Fibroblast of peridontal ligament (primary cell): ENCODE data around the gene MKRN2.
A peak's percentile ranks its signal among the peaks of the same experiment; 100 is the strongest.

Source experiments
- DNase-seq: peaks from one replicate; pipeline ENCODE4 v3.0.0-alpha.2; 2010; ENCODE audit errors: extremely low read depth

Gene MKRN2

DNA sequence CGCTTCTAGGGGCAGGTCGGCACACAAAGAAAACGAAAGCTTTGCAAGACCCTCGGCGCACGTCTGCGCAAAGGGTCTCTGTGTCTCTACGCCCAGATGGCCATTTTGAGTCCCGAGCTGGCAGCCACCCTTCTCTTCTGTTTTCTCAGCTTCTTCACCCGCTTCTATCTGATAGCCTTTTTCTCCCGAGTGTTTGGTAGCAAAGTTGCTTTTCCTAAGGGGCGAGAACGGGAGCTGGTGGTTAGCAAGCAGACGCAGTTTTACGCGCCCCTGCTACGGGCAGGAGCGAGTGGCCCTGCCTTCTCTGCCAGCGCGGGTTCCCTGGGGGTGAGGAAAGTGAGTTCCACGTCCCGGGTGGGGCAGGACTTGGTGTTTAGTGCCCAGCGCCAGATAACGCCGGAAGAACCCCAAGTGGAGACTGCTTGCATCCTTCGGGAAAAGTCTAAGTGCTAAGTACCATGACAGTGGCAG is 2.9 kb upstream of the MKRN2 start:
- peak; percentile 27 for DNase-seq

- no peak for DNase-seq
These were observed 585 bp upstream of the MKRN2 start for GRCh38 chr3:12556314-12556689.

- peak; percentile 71 for DNase-seq
These were observed 700 bp downstream of the MKRN2 start for GRCh38 chr3:12557473-12558100.

DNA sequence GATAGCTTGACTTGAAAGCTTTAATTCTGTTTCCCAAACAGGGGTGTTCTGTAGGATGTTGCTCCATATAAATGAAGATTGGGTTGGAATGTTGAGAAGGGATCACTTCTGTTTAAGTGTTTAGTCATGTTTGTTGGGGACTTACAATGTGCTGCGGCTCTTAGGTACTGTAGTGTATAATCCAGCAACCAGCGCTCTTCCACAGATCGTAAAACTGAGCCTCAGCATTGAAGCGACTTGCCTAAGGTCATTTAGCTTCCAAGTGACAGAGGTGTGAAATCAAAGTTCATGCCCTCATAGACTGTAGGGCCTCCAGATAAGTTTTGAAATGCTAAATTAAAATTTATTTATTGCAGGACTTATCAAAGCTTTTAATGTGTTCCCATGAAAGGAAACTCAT is 1.8 kb downstream of the MKRN2 start:
- DNase-seq = no peak

DNA sequence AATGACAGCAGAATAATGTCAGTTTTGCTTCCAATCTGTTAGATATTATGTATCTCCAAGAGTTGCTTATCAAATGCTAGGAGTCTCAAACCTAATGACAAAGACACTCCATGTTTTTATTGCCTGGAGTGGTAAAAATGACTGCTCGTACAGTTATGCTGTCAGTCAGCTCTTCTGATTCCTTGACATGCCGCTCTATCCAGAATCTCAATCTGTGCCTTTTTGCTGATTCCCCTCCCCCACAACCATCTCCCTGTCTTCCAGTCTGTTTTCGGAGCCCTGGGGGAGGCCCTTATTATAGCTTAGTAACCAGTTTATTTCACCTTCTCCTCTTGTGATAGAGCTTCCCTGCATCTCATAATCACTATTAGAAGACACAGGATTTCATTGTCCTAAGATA is 2.6 kb downstream of the MKRN2 start:
- no peak for DNase-seq

GRCh38 chr3:12560505-12561190 is 3.8 kb downstream of the MKRN2 start:
- no peak for DNase-seq

DNA sequence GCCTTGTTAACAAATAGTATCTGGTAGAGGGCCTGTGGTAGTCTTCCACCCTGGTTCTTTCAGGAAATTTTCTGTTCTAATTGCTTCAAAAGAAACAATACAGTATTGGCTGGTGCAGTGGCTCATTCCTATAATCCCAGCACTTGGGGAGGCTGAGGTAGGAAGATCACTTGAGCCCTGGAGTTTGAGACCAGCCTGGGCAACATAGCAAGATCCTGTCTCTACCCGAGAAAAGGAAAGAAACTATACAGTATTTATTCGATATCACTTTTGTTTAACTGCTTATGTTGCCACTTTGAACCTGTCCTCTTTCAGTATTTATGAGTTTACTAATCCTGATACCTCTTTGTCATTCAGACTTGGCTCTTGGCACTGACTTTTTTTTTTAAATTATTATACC is 4.5 kb downstream of the MKRN2 start:
- no peak for DNase-seq

DNA sequence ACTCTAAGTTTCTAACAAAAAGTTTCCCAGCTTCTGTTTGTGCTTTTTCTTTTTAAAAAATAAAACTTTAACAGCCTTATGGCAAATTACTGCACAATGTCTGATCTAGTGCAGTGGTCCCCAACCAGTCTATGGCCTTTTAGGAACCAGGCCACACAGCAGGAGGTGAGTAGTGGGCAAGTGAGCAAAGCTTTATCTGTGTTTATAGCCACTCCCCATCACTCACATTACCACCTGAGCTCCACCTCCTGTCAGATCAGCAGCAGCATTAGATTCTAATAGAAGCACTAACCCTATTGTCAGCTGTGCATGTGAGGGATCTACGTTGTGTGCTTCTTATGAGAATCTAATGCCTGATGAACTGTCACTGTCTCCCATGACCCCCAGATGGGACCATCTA is 5.6 kb downstream of the MKRN2 start:
- no peak for DNase-seq

GRCh38 chr3:12566976-12567375 is 10.1 kb downstream of the MKRN2 start:
- DNase-seq = no peak

DNA sequence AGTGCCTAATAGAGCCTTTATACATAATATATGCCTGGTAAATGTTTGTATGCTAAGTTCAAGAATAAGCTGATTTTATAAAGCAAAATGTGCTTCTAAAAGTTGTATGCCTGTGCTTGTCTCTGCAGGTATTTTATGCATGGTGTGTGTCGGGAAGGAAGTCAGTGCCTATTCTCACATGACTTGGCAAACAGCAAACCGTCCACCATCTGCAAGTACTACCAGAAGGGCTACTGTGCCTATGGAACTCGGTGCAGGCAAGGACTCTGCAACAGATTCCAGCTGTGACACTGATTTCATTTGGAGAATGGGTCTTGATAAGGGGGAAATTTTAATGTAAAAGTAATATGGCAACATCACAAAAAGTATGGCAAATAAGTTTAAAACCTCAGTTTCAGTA is 11.9 kb downstream of the MKRN2 start:
- DNase-seq = no peak

GRCh38 chr3:12569836-12570235 is 12.9 kb downstream of the MKRN2 start:
- no peak for DNase-seq

- no peak for DNase-seq
These were observed 15.1 kb downstream of the MKRN2 start for GRCh38 chr3:12571986-12572385.

DNA sequence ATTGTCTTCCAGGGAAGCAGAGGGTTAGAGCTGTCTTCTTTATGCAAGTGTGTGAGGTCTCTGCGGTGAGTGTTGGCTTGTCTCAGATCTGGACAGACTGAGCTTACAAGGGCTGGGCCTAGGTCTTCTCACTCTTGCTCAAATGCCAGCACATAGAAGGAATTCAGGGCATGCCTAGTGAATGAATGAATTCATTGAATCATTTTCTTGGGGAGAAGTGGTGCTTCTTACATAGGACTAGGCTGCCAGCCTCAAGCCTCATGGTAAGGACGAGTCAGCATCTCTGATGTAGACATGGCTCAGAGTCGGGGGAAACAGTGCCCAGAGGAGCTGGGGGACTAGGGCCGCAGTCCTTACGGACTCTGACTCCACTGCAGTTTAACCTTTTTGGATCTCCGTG is 17.2 kb downstream of the MKRN2 start:
- DNase-seq = no peak

DNA sequence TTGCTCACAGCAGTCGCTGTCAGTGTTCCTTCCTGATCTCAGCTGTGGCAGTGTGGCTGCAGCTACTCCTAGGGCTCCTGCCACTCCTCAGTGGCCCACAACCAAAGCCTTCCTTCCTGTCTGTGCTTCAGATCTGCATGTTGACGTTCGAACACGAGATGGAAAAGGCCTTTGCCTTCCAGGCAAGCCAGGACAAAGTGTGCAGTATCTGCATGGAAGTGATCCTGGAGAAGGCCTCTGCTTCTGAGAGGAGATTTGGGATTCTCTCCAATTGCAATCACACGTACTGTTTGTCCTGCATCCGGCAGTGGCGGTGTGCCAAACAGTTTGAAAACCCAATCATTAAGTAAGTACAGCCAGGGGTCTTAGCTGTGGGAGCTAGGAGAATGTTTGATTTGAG is 17.8 kb downstream of the MKRN2 start:
- no peak for DNase-seq

DNA sequence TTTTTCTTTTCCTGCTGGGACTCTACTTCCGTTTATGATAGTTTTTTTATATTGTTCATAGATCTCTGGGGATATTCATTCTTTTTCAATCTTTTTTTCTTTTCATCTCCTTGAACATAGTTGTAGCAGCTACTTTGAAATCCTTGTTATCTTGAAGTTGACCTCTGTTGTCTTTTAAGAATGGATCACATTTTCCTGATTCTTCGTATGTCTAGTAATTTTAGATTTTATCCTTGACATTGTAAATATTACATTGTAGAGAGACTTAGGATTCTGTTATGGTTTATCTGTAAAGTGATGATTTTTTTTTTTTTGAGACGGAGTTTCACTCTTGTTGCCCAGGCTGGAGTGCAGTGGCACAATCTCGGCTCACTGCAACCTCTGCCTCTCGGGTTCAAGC is 20.5 kb downstream of the MKRN2 start:
- no peak for DNase-seq

DNA sequence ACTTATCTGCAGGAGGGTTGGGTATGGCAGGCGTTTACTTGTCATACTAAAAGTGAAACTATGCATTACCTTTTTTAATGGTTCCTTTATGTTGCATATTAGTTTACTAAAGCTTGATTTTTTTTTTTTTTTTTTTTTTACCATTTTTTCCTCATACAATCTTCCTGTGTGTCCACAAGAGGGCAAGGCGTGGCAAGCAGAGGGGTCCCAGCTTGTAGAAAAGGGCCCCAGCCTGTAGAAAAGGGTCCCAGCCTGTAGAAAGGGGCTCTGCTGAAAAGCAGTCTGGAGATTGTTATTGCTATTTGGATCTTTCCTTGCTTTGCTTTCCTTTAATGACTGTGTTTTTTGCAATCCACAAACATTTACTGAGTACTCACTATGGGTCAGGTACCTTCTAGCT is 21.9 kb downstream of the MKRN2 start:
- no peak for DNase-seq

DNA sequence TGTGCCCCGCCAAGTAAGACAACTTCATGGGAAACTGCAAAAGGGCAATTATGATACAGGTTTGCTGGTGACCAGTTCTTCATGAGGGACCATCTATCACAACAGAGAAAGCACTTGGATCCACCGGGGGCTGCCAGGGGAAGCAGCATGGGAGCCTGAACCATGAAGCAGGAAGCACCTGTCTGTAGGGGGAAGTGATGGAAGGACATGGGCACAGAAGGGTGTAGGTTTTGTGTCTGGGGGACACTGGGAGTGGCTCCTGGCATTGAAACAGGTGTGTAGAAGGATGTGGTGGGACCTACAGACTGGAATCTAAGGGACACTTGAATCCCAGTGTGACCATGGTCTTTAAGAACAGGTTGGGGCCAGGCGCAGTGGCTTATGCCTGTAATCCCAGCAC is 22.6 kb downstream of the MKRN2 start:
- DNase-seq = no peak

DNA sequence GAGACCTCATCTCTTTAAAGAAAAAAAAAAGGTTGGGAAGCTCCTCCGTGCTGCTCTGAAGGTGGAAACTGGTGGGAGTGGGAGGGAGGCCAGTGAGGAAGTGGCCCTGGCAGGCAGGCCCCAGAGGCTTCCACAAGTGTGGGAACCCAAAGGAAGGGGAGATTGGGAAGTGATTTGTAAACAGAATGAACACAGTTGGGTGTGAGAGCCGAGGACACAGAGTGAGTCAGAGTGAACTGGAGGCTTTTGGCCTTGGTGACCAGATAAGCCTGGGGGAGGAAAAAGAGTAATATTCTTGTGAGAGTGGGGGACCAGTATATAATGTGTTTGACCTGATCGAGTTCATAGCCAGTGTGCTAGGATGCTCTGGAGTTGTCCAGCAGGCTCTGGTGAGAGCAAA is 23.0 kb downstream of the MKRN2 start:
- peak; percentile 19 for DNase-seq

- no peak for DNase-seq
These were observed 25.8 kb downstream of the MKRN2 start for GRCh38 chr3:12582730-12583129.

DNA sequence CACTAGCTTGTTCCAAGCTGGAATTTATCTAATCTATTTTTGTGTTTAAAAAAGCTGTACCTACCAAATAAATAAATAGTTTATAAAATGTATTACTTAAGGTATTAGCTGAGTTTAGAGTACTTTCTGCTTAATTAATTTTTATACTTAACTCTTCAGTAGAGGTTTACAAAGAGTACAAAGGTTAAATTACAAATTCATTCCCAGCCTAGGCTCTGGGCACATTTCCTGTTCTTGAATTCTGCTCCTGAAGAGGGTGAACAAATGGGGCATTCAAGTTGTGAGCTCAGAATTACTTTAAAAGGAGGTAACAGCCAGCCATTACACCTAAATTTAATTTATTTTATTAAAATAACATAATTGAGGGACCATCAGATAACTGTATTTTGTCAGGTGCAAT is 26.4 kb downstream of the MKRN2 start:
- DNase-seq = no peak

GRCh38 chr3:12584083-12584482 is 27.2 kb downstream of the MKRN2 start:
- no peak for DNase-seq

- DNase-seq = no peak
These were observed 28.3 kb downstream of the MKRN2 start for GRCh38 chr3:12585181-12585580.

DNA sequence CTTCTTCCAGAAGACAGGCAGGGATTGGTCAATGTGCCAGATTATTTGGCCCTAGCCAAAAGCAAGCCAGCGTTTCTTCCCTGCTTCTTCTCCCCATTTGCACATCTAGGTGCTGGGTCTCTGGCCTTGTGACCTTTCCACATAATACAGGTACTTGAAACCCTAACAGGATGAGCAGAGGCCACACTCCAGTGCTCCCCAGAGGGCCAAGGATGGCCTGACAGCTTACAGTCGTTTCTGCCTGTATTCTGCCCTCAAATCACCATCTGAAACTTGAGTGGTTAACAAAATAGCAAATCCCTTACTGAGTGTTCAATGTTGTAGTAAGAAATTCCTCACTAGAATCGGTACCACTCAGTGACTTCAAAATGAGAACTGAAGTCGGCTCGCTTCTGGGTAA is 29.1 kb downstream of the MKRN2 start:
- DNase-seq = no peak

GRCh38 chr3:12586403-12586802 is 29.5 kb downstream of the MKRN2 start:
- no peak for DNase-seq
